Inflammatory macrophage (primary cell): ENCODE measurements around the gene NABP1.

Experiments used
- DNase-seq, 2 donors: peaks; one replicate each; pipeline ENCODE4 v3.0.0-alpha.2; 2020 to 2022

NABP1 gene

DNA sequence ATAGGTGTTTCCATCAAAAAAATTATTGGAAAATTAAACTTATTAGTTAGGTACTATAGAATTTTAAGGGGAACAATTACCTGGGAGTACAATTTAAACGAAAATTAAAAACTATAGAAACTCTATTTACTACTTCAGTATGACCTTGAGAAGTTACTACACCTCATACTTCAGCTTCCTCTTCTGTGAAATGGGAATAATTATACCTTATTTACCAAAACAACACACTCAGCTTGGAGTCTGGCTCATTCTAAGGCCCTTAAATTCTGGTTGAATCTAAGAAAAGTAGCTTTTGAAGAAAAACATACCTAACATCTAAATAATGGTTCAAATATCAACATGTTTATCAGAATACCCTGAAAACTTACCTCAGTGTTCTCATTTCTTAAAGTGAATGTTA lies 2.7 kb downstream of the NABP1 start:
- DNase-seq, result no peak

GRCh38 chr2:191682126-191682525 lies 4.2 kb downstream of the NABP1 start:
- DNase-seq, result no peak

GRCh38 chr2:191686066-191686465 lies 8.1 kb downstream of the NABP1 start:
- DNase-seq, result no peak

DNA sequence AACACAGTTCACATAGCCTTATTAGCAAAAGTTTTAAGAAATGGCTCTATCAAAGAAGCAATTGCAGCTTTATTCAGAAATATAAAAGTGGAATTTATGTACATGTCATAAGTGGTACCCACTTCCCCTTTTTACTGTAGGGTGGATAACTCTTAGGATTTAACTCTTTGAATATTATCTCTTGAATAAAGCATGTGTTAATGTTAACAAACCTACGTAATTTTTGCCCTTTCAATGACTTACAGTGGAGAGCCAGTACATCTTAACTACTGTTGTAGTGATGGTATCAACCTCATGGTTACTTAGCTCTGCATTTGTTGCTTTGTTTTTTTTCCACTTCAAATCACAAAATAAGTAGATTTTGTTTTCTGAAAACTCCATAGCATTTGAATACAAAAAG lies 8.8 kb downstream of the NABP1 start:
- no peak for DNase-seq

DNA sequence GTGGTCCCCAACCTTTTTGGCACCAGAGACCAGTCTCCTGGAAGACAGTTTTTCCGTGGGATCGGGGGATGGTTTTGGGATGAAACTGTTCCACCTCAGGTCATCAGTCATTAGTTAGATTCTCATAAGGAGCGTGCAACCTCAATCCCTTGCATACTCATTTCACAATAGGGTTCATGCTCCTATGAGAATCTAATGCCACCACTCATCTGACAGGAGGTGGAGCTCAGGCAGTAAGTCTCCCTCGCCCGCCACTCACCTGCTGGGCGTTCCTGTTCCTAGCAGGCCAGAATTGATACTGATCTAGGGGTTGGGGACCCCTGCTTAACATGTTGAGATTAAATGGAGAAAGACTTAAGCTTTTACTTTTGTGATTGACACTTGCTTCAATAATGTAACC lies 9.9 kb downstream of the NABP1 start:
- DNase-seq, result peak in 1 of 2 donors; percentile 1

DNA sequence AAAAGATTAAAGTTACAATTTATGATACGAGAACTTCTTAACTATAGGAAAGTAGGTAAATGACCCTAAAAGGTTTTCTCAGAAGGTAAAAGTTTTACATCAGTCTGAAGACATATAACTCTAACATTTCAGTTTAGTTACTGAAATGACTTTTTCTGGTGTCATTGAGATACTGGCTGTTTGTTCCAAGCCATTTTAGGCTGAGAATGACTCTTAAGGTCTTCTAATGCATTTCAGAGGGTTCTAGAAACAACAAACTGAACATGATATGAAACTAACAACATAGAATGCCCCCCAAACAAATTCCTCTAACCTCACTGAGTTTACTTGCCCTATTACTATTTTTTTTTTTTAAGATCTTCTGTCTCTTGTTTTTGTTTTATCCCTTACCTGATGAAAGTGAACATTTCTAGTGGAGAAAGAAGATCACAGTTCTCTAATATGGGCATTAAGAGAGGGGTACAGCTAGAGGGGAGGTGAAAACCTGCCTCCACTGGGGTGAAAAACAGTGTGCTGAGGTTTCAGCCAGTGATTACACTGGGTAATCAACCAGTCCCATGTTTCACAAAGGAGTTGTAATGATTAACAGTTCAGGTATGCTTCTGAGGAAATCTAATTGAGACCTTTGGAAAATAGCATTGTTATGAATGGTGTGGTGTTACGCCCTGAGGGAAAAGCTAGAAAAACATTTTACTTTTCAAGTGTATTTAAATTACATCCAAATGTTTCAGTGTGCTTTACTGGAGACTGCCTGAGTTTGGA lies 11.2 kb downstream of the NABP1 start:
- DNase-seq, result no peak

- no peak for DNase-seq
Observed at GRCh38 chr2:191690327-191690726, 12.4 kb downstream of the NABP1 start.

- DNase-seq, result peak; percentile 76 to 82
Observed at GRCh38 chr2:191691016-191691735, 13.2 kb downstream of the NABP1 start.

DNA sequence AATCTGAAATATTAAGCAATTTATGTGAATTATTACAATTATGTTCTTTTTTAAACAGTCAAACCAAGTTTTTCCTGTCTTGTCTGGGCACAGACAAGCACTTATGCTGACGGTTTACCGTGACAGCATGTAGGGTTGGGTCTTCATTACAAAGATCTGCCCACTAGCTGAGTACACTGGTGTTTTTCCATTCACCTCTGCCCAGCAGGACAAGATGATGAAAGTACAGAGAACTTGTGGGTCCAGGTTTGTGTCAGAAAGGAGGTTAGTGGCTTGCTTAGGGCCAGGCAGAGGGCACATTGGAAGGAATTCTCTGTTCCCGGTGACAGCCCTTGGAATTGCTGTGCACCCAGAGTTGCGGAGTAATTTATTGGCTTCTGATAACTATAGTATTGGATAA lies 14.0 kb downstream of the NABP1 start:
- no peak for DNase-seq

DNA sequence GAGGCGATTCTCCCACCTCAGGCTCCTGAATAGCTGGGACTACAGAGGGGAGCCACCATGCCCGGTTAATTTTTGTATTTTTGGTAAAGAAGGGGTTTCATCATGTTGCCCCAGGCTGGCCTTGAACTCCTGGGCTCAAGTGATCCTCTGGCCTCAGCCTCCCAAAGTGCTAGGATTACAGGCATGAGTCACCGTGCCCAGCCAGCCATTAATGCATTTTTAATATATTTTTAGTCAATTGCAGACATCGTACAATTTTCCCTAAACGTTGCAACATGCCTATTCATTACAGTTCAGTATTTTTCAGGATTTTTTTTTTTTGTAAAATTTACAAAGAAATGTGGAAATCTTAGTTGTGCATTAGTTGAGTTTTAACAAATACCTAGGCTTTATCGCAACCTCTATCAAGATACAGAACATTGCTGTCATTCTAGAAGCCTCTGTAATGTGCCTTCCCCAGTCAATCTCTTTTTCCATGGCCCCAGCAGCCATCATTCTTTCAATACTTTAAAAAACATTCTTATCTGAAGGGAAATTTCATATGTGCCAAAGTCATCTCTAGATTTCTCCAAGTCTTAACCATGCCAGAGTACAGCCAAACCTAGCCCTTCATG lies 14.7 kb downstream of the NABP1 start:
- no peak for DNase-seq

- no peak for DNase-seq
Observed at GRCh38 chr2:191693166-191693565, 15.2 kb downstream of the NABP1 start.

DNA sequence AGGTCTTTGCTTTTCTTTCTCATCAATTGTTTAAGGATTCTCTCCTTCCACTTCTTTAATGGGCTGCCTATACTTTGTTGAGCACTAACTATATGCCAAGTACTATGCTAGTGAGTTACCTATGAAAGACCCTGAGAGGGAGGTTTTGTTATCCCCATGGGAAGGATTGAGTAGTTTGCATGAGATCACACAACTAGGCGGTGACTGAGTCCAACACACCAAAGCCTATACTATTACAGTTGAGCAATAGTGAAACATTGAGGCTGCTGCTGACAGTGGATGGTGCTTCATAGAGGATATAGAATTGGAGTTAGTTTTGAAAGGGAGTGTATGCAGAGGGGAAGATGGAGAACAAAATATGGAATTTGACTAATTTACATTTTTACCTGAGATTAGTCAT lies 15.8 kb downstream of the NABP1 start:
- no peak for DNase-seq

GRCh38 chr2:191696001-191696400 lies 18.1 kb downstream of the NABP1 start:
- peak; percentile 59 to 72 for DNase-seq

GRCh38 chr2:191696966-191697365 lies 19.0 kb downstream of the NABP1 start:
- DNase-seq, result no peak

DNA sequence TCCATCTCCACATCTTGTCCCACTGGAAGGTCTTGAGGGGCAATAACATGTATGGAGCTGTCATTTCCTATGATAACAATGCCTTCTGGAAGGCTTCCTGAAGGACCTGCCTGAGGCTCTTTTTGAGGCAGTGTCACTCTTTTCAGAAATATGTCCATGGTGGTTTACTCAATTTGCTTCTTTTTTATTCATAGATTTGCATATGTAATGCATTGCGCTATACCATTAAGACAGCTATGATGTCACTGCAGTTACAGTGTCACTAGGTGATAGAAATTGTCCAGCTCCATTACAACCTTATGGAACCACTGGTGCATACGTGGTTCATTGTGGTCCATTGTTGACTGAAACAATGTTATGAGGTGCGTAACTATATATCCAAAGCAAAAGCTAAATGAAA lies 19.9 kb downstream of the NABP1 start:
- no peak for DNase-seq

- peak in 1 of 2 donors; percentile 49 for DNase-seq
Observed at GRCh38 chr2:191699341-191699945, 21.5 kb downstream of the NABP1 start.

- DNase-seq, result no peak
Observed at GRCh38 chr2:191701029-191701428, 23.1 kb downstream of the NABP1 start.

DNA sequence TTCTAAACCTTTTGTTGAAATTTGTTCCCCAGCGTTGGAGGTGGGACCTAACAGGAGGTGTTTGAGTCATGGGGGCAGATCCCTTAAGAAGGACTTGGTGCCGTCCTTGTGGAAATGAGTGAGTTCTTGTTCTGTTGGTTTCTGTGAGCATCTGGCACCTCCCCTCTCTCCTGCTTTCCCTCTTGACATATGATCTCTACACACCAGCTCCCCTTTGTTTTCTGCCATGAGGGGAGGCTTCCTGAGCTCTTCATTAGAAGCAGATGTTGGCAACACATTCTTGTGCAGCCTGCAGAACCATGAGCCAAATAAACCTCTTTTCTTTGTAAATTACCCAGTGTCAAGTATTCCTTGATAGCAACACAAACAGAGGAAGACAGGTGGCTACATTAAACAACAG lies 23.8 kb downstream of the NABP1 start:
- no peak for DNase-seq

- DNase-seq, result no peak
Observed at GRCh38 chr2:191703079-191703725, 25.3 kb downstream of the NABP1 start.

DNA sequence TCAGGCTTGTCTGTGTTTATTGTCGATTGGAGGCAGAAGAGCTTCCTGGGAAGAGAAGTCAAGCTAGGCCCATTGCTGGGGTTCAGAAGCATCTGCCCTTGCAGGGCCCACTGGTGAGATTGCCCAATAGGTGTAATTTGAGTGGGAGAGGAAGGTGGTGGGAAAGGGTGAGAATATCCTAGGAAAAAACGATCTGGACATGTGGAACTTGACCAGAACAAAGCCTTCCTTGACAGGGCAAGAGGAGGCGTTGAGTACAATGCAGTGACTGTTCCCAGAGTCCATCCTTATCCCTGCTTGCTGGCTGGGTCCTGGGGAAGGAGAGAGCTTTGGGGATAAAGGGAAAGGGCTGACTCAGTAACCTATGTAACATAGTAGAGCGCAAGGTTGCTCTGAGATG lies 27.1 kb downstream of the NABP1 start:
- no peak for DNase-seq

DNA sequence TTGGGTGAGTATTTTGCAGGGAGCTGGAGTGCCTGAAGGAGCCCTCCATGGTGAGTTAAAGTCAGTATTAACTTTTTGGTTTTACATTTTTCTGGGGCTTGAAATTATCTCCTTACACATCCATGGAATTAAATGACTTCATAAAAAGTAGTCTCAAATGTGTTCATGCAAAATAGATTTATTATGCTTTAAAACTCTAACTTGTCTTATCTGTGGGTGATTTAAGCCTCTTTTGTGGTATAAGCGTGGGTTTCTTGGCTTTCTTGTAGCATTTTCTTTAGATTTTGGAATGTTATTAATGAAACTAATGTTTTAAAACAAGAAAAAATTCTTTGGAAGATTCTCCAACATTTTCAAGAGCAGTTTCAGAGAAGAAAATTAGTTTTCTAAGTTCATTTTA lies 27.8 kb downstream of the NABP1 start:
- DNase-seq, result no peak

DNA sequence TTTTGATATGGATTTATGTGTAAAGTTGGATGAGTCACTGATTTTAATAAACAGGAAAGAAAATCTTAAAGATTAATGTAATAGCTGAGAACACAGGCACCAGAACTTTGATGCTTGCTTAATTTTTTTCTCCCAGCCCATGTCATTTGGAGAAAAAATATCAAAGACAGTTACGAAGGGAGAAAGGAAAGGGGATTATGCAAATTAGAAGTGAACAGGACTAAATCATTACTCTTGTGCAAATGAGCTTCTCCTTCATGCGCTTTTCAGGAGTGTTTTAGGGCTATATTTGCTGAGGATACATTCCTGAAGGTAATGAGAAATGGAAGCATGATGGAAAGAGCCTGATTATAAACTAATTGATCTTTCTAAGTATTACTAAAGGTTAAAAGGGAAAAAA lies 28.9 kb downstream of the NABP1 start:
- no peak for DNase-seq

- DNase-seq, result no peak
Observed at GRCh38 chr2:191707542-191707941, 29.6 kb downstream of the NABP1 start.
